ENCODE measurements around the gene ZC2HC1C.

The ZC2HC1C gene, protein sequence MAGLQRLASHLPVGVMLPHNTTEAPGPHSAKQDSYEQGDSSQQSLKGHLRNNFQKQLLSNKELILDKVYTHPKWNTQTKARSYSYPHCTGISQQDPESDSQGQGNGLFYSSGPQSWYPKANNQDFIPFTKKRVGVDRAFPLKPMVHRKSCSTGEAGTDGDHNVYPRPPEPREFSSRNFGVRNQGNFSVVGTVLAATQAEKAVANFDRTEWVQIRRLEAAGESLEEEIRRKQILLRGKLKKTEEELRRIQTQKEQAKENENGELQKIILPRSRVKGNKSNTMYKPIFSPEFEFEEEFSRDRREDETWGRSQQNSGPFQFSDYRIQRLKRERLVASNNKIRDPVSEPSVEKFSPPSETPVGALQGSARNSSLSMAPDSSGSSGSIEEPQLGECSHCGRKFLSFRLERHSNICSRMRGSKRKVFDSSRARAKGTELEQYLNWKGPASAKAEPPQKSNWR

GRCh38 chr14:75069121-75069810 is at the start of gene ZC2HC1C:
TSS of gene ZC2HC1C (plus strand) at chr14:75069641. CDS start at chr14:75070574, 933 bp downstream.
- DNase-seq (ENCODE audit: low spot score): peak; percentile 89

- DNase-seq (ENCODE audit: low spot score): peak; percentile 40
Measured at GRCh38 chr14:75022655-75023054, 46.8 kb upstream of the ZC2HC1C start.

- DNase-seq (ENCODE audit: low spot score): no peak
Measured at GRCh38 chr14:75023108-75023507, 46.3 kb upstream of the ZC2HC1C start.

GRCh38 chr14:75025082-75025481 is 44.4 kb upstream of the ZC2HC1C start:
- no peak for DNase-seq (ENCODE audit: low spot score)

DNA sequence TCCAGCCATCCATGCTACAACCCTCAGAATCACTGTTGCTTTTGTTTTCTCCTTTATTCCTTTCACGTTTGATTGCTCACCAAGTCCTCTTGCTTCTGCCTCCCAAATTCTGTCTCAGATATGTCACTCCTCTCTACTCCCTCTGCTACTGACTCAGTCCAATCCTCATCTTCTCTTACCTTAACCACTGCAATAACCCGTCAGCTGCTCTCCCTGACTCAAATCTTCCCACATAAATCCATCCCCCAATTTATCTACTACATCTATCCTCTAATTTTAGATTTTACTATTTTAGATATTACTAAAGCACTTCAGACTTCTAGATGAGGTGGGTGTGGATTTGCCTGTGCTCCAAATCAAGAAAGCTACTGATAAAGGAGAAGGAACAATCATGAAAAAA is 43.6 kb upstream of the ZC2HC1C start:
- DNase-seq (ENCODE audit: low spot score): no peak

DNA sequence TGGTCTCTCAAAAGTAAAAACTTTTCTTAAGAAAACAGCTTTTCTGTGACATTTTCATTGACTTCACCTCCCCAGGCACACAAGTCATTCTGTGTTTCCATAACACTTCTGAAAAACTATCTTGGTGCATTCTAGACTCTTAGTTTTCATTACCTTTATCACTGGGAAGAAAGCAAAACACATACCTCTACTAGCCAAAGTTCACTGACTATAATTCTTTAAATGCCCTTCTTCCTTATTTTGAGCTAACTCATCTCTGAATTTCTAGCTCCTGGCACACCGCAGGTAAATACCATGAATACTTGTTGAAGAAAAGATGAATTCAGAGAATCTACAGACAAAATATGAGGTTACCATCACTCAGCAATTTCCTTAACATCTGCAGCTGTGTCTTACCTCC is 39.3 kb upstream of the ZC2HC1C start:
- DNase-seq (ENCODE audit: low spot score): no peak

- DNase-seq (ENCODE audit: low spot score): no peak
Measured at GRCh38 chr14:75032939-75033338, 36.5 kb upstream of the ZC2HC1C start.

GRCh38 chr14:75040507-75040906 is 28.9 kb upstream of the ZC2HC1C start:
- no peak for DNase-seq (ENCODE audit: low spot score)

DNA sequence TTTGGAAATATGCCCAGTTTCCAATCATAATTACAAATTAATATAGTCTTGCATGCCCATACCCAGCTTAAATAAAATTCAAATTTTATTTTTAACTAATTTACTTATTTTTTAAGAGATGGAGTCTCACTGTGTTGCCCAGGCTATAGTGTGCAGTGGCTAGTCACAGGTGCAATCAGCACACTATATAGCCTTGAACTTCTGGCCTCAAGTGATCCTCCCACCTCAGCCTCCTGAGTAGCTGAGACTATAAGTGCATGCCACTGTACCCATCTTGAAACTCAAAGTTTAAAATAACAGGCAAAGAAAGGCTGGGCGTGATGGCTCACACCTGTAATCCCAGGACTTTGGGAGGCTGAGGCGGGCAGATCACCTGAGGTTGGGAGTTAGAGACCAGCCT is 28.5 kb upstream of the ZC2HC1C start:
- no peak for DNase-seq (ENCODE audit: low spot score)

- DNase-seq (ENCODE audit: low spot score): no peak
Measured at GRCh38 chr14:75041613-75042012, 27.8 kb upstream of the ZC2HC1C start.

GRCh38 chr14:75042035-75042434 is 27.4 kb upstream of the ZC2HC1C start:
- DNase-seq (ENCODE audit: low spot score): no peak

- no peak for DNase-seq (ENCODE audit: low spot score)
Measured at GRCh38 chr14:75044322-75044721, 25.1 kb upstream of the ZC2HC1C start.

GRCh38 chr14:75044752-75045151 is 24.7 kb upstream of the ZC2HC1C start:
- DNase-seq (ENCODE audit: low spot score): no peak

DNA sequence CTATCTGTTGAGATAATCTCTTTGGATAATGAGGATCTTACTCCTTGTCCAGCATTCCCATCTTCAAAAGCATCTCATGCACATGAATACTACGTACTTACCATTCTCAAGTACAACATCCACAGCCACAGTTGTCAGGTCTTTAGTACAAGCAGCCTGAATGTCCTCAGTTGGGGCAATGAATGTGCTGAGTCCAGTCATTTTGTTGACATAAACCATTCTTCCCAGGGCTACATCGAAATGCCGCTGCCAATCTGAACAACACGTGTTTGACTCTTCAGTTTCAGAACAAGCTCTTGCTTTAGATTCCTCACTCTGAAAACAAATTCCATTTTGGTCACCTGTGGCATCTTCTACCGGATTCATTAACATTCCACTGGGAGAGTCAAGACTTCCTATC is 23.2 kb upstream of the ZC2HC1C start:
- DNase-seq (ENCODE audit: low spot score): no peak

- DNase-seq (ENCODE audit: low spot score): no peak
Measured at GRCh38 chr14:75046899-75047298, 22.5 kb upstream of the ZC2HC1C start.

DNA sequence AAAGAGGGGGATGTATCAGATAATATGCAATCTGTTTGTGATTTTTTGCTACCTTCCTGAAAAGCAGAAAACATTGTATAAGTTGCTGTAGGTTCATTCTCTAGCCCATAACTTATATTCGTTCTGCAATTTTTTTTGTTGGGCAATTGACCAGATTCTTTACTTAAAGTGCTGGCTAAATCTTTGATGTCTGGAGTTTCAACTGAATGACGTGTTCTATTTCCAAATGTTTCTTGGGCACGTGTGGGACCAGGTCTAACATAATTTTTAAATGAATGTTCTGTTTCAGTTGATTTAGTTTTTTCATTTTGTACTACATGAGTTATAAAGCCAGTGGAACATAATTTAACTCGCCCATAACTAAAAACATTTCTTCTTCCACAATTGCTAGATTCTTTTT is 21.9 kb upstream of the ZC2HC1C start:
- DNase-seq (ENCODE audit: low spot score): no peak

- no peak for DNase-seq (ENCODE audit: low spot score)
Measured at GRCh38 chr14:75048101-75048500, 21.3 kb upstream of the ZC2HC1C start.

DNA sequence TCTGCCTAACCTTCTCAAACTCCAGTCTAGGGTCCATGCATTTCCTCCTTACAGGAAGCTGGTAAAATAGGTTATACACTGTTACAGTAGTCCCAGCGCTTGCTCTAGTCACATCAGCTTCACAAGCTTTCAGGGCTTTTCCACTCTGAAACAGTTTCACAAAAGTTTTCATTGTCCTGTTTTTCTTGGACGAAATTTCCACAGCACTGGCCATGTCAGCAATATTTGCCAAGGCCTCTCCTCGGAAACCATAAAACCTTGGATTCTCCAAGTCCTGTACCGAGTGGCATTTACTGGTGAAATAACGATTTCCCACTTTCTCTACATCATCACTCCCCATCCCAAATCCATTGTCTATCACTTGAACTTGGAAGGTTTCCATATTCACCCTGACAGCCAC is 20.3 kb upstream of the ZC2HC1C start:
- DNase-seq (ENCODE audit: low spot score): no peak

GRCh38 chr14:75049731-75050201 is 19.7 kb upstream of the ZC2HC1C start:
- DNase-seq (ENCODE audit: low spot score): no peak

- DNase-seq (ENCODE audit: low spot score): peak; percentile 89
Measured at GRCh38 chr14:75050852-75051555, 18.4 kb upstream of the ZC2HC1C start, which contains the start of gene MLH3. TSS of gene MLH3 (minus strand) at chr14:75051467. CDS start at chr14:75049655, 1,812 bp downstream.

- no peak for DNase-seq (ENCODE audit: low spot score)
Measured at GRCh38 chr14:75051556-75051899, 17.9 kb upstream of the ZC2HC1C start.

GRCh38 chr14:75053396-75054291 is 15.8 kb upstream of the ZC2HC1C start:
- DNase-seq (ENCODE audit: low spot score): no peak

Measured in HuH-7 (cell line).